GM12878 (cell line): ENCODE data around the gene LTN1. TPM values are rescaled to one million over a fixed set of nuclear protein-coding genes. Genes with fewer than 3 reads are reported as not detected.
A peak's percentile ranks its signal among the peaks of the same experiment; 100 is the strongest.

Source experiments
- BACH1 ChIP-seq: fragments of 450-650 bp; IDR thresholded peaks from 2 replicates; pipeline ENCODE4 v1.6.1; 2017; ENCODE audit warnings: mild to moderate bottlenecking, borderline replicate concordance
- E2F4 ChIP-seq: IDR thresholded peaks from 2 replicates; pipeline ENCODE4 v1.6.1; 2012; ENCODE audit warnings: low read depth, low read length, improper control_type of control experiment
- FOXK2 ChIP-seq: fragments of 450-650 bp; IDR thresholded peaks from 2 replicates; pipeline ENCODE4 v1.6.1; 2017; ENCODE audit warnings: mild to moderate bottlenecking, moderate library complexity
- GABPA ChIP-seq: IDR thresholded peaks from 2 replicates; pipeline ENCODE4 v1.6.1; 2014; ENCODE audit warnings: antibody characterized with exemption, low read depth, mild to moderate bottlenecking, inconsistent platforms
- HDGF ChIP-seq: fragments of 450-650 bp; IDR thresholded peaks from 2 replicates; pipeline ENCODE4 v1.6.1; 2016; ENCODE audit warnings: antibody characterized with exemption
- JUNB ChIP-seq: IDR thresholded peaks from 2 replicates; pipeline ENCODE4 v1.6.1; 2016; ENCODE audit warnings: antibody characterized with exemption, mild to moderate bottlenecking
- MEF2A ChIP-seq: IDR thresholded peaks from 2 replicates; pipeline ENCODE4 v1.6.1; 2011; ENCODE audit warnings: low read depth, mild to moderate bottlenecking, low read length, moderate library complexity; ENCODE audit not compliant: insufficient read depth
- MLLT1 ChIP-seq: fragments of 450-650 bp; IDR thresholded peaks from 2 replicates; pipeline ENCODE4 v1.6.1; 2016; ENCODE audit warnings: mild to moderate bottlenecking
- MTA3 ChIP-seq: IDR thresholded peaks from 2 replicates; pipeline ENCODE4 v1.6.1; 2012; ENCODE audit warnings: low read length, inconsistent platforms, borderline replicate concordance
- PBX3 ChIP-seq: IDR thresholded peaks from 2 replicates; pipeline ENCODE4 v1.6.1; 2011; ENCODE audit warnings: mild to moderate bottlenecking, low read depth, low read length, moderate library complexity; ENCODE audit not compliant: insufficient replicate concordance
- POLR2AphosphoS2 ChIP-seq: IDR thresholded peaks from 2 replicates; pipeline ENCODE4 v1.6.1; 2011; ENCODE audit warnings: low read depth, mild to moderate bottlenecking, low read length, improper control_type of control experiment, moderate library complexity
- POU2F2 ChIP-seq: IDR thresholded peaks from 3 replicates; pipeline ENCODE4 v1.6.1; 2011; ENCODE audit warnings: low read depth, mild to moderate bottlenecking, low read length, borderline replicate concordance
- PRDM15 ChIP-seq: fragments of 450-650 bp; formaldehyde crosslinking; IDR thresholded peaks from 2 replicates; pipeline ENCODE4 v1.4.0; 2020; ENCODE audit warnings: mild to moderate bottlenecking, moderate library complexity
- RUNX3 ChIP-seq: IDR thresholded peaks from 2 replicates; pipeline ENCODE4 v1.6.1; 2012; ENCODE audit warnings: low read length, inconsistent platforms
- SKIL ChIP-seq: fragments of 450-650 bp; IDR thresholded peaks from 2 replicates; pipeline ENCODE4 v1.6.1; 2017; ENCODE audit warnings: mild to moderate bottlenecking, low read depth, inconsistent platforms; ENCODE audit not compliant: poor library complexity, severe bottlenecking
- SREBF1 ChIP-seq: IDR thresholded peaks from 2 replicates; pipeline ENCODE4 v1.6.1; 2012; ENCODE audit warnings: mild to moderate bottlenecking, low read length
- STAT1 ChIP-seq: fragments of 450-650 bp; conservative IDR thresholded peaks from 2 replicates; pipeline ENCODE4 v1.6.1; 2014; ENCODE audit warnings: antibody characterized with exemption, mild to moderate bottlenecking
- polyA plus RNA-seq, 11 experiments: library from polyadenylated mRNA; depleted of rRNA in 4 of 11; unstranded in 6 of 11; stranded (reverse) in 5 of 11; fragments of >200 nt; fragmentation: Nextera tagmentation in 4 of 11; fragmentation: Illumina TruSeq in 1 of 11; extraction: Ambion mirVana in 4 of 11; extraction: Trizol in 1 of 11; gene quantifications; 1 replicate in 1 of 11; 2 replicates in 10 of 11; pipeline versions ENCODE4 v1.2.1 to v1.2.3, GENCODE V29; 2011 to 2016; ENCODE audit warnings: inconsistent platforms in 2 of 11, missing spikeins in 2 of 11, low read depth in 1 of 11
- total RNA-seq, 4 experiments: library from RNA; depleted of rRNA in 3 of 4; stranded (reverse); fragments of >200 nt in 3 of 4; fragmentation: Illumina TruSeq in 1 of 4; extraction: Trizol in 1 of 4; gene quantifications; 2 replicates each; pipeline versions ENCODE4 v1.2.1 to v1.2.3, GENCODE V29; 2013 to 2021

Gene LTN1
- total and polyA plus RNA-seq, 10 of the 15 experiments (the other 5 are each of a cell fraction or from before 2014, with no cell fraction given) = 3.5 to 17.3 (median 12.3) TPM

- TF ChIP-seq E2F4 = peak; percentile 90
- no peak for TF ChIP-seq POU2F2
- no peak; the same call in 1 of the 2 replicates for TF ChIP-seq JUNB
- peak; percentile 77; the same call in 1 of the 2 replicates for TF ChIP-seq HDGF
- peak; percentile 100 for TF ChIP-seq GABPA
- no peak for TF ChIP-seq BACH1
- peak; percentile 82; the same call in 1 of the 2 replicates for TF ChIP-seq STAT1
- TF ChIP-seq PRDM15 = no peak
- TF ChIP-seq MLLT1 = 0 out of 2 replicates have a peak, but pooled peaks have one; percentile 65
- 0 out of 2 replicates have a peak, but pooled peaks have one; percentile 12 for TF ChIP-seq MEF2A
- no peak for TF ChIP-seq SREBF1
- peak; percentile 78 for TF ChIP-seq RUNX3
- peak; percentile 45 for TF ChIP-seq SKIL
- peak; percentile 76 for TF ChIP-seq FOXK2
- peak; percentile 68 for TF ChIP-seq POLR2AphosphoS2
- peak; percentile 95 for TF ChIP-seq PBX3
- no peak for TF ChIP-seq MTA3
Observed at GRCh38 chr21:28992526-28993292, at the start of gene LTN1 (continued).
